ENCODE data around the gene CCDC171.
"Not testable (repeated sequence)": the region's sequence is repeated elsewhere in the genome, so short reads cannot be mapped to it uniquely, and the experiment has no call there.

The CCDC171 gene

DNA sequence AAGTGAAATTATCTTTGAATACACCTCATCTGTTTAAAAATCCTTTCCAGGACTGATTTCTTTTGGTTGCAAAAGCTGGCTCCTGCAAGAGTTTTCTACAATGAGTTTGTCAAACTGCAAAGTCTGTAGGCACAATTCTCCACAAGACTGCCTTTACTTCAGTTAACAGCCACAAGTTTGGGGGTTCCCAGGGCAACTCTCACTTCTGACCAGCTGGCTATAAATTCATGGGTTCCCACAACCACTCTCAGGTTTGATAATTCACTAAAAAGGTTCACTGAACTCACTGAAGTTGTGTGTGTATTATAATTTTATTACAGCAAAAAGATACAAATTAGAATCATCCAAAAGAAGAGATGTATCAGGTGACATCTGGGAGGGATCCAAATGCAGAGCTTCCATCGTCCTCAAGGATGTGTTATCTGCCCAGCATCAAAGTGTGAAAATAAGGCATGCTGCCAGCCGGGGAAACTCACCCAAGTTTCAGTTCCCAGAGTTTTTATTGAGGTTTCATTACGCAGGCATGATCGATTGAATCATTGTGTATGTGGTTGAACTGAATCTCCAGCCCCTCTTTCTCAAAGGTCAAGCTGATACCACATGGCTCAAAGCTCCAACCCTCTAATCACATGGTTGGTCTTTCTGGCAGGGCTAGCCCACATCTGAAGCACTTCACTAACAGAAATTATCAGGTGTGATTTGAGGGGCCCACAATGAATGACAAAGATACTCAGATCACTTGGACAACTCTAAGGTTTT lies 23.1 kb upstream of the CCDC171 start:
- H3K27ac Mint-ChIP-seq: no peak overlapping the region
- no peak overlapping the region for H3K4me3 Mint-ChIP-seq
- H3K9me3 Mint-ChIP-seq: no peaks in the 10 kb centered on the region
- no peaks in the 10 kb centered on the region for H3K36me3 Mint-ChIP-seq (ENCODE audit: low read depth)
- H3K4me1 Mint-ChIP-seq (ENCODE audit: low read depth): no peaks in the 10 kb centered on the region
- no peaks in the 10 kb centered on the region for H3K27me3 Mint-ChIP-seq (ENCODE audit: low read depth)

DNA sequence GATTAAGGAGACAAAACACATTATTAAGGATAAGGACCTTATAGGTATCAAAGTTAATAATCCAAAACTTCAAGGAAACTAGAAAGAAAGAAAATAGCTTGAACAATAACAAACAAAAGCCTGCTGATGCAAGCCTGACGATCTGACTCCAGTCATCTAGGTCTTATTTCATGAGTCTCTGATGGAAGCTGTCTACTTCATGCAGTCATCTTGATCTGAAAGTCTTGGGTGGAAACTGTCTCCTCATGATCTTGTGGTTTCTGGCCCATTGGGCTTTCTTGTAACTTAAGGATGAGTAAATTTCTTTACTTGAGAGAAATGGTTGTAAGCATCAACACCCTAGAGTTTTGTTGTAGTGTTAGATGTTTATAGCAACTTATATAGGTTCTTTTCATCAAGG lies 21.5 kb upstream of the CCDC171 start:
- Mint-ChIP-seq H3K27me3 (ENCODE audit: low read depth) (no peaks in the 10 kb centered on the region), H3K4me1 (ENCODE audit: low read depth) (no peaks in the 10 kb centered on the region), H3K9me3 (no peaks in the 10 kb centered on the region), H3K36me3 (ENCODE audit: low read depth) (no peaks in the 10 kb centered on the region), H3K27ac (no peak overlapping the region), H3K4me3 (no peak overlapping the region)

DNA sequence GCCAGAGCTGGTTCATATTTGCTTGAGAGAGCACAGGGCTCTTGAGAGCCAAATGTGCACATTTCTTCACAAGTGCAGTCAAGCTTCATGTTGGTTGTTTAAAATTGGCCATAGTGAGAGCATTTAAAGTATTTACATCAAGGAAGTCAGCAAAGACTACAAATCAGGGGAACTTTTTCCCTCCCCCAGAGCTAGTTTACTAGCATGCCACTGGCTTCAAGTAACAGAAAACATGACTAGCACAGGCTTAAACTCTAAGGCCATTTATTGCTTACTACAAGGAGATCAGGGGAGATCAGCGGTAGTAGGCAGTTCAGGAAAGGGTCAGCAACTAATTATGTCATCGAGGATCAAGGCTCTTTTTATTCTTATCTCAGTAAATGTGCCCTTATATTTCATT lies 11.0 kb upstream of the CCDC171 start:
- no peak overlapping the region for H3K27ac Mint-ChIP-seq
- H3K36me3 Mint-ChIP-seq (ENCODE audit: low read depth): no peaks in the 10 kb centered on the region

DNA sequence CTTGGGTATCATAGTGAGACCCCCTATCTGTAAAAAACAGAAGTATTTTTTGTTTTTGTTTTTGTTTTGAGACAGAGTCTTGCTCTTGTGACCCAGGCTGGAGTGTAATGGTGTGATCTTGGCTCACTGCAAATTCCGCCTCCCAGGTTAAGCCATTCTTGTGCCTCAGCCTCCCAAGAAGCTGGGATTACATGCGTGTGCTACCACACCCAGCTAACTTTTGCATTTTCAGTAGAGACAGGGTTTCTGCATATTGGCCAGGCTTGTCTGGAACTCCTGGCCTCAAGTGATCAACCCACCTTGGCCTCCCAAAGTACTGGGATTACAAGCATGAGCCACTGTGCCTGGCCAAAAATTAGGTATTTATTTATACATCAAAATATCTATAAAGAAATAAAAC lies 10.2 kb upstream of the CCDC171 start:
- no peaks in the 10 kb centered on the region for H3K9me3 Mint-ChIP-seq
- no peak overlapping the region for H3K27ac Mint-ChIP-seq
- H3K4me1 Mint-ChIP-seq (ENCODE audit: low read depth): no peaks in the 10 kb centered on the region
- peaks cover 14% of the 10 kb centered on the region for H3K27me3 Mint-ChIP-seq (ENCODE audit: low read depth)
- H3K36me3 Mint-ChIP-seq (ENCODE audit: low read depth): no peaks in the 10 kb centered on the region
- no peak overlapping the region for H3K4me3 Mint-ChIP-seq

More for the DNA sequence above, 11.0 kb upstream of the CCDC171 start:
- H3K27me3 Mint-ChIP-seq (ENCODE audit: low read depth): peaks cover 14% of the 10 kb centered on the region
- no peaks in the 10 kb centered on the region for H3K9me3 Mint-ChIP-seq
- H3K4me3 Mint-ChIP-seq: no peak overlapping the region
- no peaks in the 10 kb centered on the region for H3K4me1 Mint-ChIP-seq (ENCODE audit: low read depth)

DNA sequence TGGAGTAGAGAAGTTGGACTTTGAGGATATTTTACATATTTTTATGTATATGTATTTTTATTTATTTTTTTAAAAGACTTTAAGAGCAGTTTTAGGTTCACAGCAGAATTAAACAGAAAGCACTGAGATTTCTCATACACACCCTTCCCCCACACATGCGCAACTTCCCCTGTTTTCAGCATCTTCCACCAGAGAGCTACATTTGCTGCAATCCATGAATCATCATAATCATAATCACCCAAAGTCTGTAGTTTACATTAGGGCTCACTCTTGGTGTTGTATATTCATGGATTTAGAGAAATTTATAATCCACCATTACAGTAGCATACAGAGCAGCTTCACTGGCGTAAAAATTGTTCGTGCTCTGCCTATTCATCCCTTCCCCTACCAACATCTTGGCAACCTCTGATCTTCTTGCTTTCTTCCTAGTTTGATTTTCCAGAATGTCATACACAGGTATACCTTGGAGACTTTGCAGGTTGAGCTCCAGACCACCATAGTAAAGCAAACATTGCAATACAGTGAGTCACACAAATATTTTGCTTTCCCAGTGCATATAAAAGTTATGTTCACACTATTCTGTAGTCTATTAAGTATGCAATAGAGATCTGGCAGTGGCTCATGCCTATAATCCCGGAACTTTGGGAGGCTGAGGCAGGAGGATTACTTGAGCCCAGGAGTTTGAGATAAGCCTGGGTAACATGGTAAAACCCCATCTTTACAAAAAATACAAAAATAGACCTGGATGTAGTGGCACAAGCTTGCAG lies 9.6 kb upstream of the CCDC171 start:
- Mint-ChIP-seq H3K36me3 (ENCODE audit: low read depth) (no peaks in the 10 kb centered on the region), H3K9me3 (no peaks in the 10 kb centered on the region), H3K27me3 (ENCODE audit: low read depth) (peaks cover 14% of the 10 kb centered on the region), H3K4me3 (no peak overlapping the region), H3K27ac (no peak overlapping the region), H3K4me1 (ENCODE audit: low read depth) (no peaks in the 10 kb centered on the region)

DNA sequence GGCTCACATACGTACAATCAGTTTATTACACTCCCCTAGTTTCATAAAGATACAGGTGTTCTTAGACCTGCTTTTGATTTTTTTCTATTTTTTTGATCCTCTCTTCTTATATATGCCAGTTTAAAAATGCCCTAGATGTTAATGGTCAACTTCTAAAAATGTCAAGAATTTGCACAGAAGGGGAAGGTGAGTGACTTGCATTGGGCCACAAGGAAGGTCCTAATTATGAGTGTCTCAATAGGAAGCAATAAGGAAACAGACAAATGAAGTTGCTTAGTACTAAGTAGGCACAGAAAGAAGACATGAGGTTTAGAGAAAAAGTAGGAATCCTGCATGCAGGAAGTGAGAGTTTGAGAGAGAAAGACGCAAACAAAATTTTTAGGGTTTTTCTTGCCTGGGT lies 3.2 kb upstream of the CCDC171 start:
- H3K27me3 Mint-ChIP-seq (ENCODE audit: low read depth): peaks cover 25% of the 10 kb centered on the region
- H3K4me1 Mint-ChIP-seq (ENCODE audit: low read depth): peaks cover 7% of the 10 kb centered on the region
- no peaks in the 10 kb centered on the region for H3K9me3 Mint-ChIP-seq
- no peak overlapping the region for H3K4me3 Mint-ChIP-seq
- H3K36me3 Mint-ChIP-seq (ENCODE audit: low read depth): no peaks in the 10 kb centered on the region
- no peak overlapping the region for H3K27ac Mint-ChIP-seq

DNA sequence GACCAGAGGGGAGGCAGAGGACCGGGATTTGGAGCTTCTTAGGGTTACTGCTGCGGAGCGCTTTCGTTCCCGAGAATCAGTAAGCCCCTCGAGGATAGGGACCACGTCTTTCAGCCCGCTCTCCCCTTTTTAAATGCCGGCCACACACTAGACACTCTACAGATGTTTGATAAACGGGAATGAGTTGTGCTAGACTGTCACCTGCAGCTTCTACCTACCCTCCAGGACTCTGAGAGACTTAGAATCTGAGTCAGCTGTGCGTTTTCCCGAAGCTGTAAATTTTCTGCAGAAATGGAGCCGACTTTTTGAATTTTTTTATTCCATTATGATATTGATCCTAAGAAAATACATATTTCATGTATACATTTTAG lies 670 bp downstream of the CCDC171 start:
- Mint-ChIP-seq H3K27me3 (ENCODE audit: low read depth) (peaks cover 33% of the 10 kb centered on the region), H3K9me3 (no peaks in the 10 kb centered on the region), H3K27ac (no peak overlapping the region), H3K4me3 (peak overlapping the region; percentile 94), H3K36me3 (ENCODE audit: low read depth) (no peaks in the 10 kb centered on the region), H3K4me1 (ENCODE audit: low read depth) (peaks cover 7% of the 10 kb centered on the region)

DNA sequence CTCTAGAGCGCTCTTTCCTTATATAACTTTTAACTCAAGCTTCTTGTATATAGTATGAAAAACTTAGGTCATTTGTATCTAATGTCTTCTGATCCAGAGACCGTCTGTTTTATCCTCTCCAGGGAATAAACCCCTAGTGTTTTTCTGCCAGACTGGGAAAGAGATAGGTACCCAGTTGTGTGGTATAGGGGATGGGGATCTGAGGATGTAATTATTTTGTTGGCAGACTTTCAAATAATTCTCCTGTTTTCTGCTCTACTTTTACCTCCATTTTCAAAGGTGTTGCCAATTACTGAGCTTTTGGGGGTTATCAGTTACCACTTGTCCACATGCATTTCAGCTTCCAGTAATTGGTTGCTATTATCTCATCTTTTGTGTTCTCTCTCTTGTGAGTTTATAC lies 17.9 kb downstream of the CCDC171 start:
- H3K9me3 Mint-ChIP-seq: no peaks in the 10 kb centered on the region

DNA sequence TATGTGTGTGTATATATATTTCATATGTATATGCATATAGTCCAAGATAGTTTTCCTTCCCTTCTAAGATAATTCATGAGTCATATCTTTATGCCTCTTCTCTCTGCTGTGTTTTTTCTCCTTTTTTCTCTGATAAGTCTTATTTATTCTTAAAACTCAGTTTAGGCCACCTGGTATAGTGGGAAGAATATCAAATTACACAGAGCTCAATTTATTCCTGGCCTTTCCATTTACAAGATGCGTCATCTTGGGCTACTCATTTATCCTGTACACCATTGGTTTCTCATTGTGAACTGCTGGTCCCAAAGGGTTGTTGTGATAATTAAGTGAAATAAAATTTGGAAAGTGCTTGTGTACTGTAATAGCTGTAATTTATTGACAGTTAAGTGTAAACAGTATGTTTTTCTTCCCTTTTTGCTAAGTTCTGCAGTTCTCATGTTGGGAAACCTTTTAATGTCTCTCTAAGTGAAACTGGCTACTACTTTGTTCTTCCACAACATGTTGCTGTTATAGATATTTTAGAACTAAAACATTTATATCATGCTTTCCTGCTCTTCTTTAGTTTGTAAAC lies 19.4 kb downstream of the CCDC171 start:
- H3K27me3 Mint-ChIP-seq (ENCODE audit: low read depth): no peaks in the 10 kb centered on the region
- H3K36me3 Mint-ChIP-seq (ENCODE audit: low read depth): no peaks in the 10 kb centered on the region
- H3K4me1 Mint-ChIP-seq (ENCODE audit: low read depth): no peaks in the 10 kb centered on the region
- H3K9me3 Mint-ChIP-seq: no peaks in the 10 kb centered on the region
- no peak overlapping the region for H3K4me3 Mint-ChIP-seq
- no peak overlapping the region for H3K27ac Mint-ChIP-seq

More for the DNA sequence above, 17.9 kb downstream of the CCDC171 start:
- Mint-ChIP-seq H3K27ac (no peak overlapping the region), H3K4me1 (ENCODE audit: low read depth) (no peaks in the 10 kb centered on the region), H3K36me3 (ENCODE audit: low read depth) (no peaks in the 10 kb centered on the region), H3K27me3 (ENCODE audit: low read depth) (no peaks in the 10 kb centered on the region), H3K4me3 (no peak overlapping the region)

DNA sequence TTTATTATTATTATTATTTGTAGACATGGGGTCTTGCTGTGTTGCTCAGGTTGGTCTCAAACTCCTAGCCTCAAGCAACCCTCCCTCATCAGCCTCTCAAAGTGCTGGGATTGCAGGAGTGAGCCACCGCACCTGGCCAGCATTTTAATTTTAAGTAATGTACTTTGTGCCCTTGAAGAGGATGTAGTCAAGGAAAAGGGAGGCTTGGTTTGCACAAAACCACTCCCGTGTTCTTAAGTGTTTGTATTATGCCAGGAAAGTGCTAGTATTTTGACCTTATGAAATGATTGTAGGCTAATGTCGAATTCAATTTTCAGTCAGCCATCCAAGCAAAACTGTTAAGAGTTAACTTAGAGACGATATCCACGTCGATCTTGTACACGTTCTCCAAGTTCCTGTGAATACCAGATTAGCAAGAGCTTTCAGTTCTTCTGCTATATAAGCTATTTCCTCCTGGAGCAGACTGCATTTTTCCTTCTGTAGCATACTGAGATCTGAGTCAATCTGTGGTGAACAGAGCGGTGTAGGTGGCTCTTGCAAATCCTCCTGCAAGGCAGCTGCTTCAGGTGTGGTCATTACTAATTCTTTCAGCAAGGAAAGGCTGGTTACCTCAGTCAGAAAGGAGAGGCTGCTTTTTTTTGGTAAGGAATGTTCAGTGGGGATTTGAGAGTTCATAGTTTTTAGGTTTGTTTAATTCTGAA lies 23.7 kb downstream of the CCDC171 start:
- Mint-ChIP-seq H3K4me3 (no peak overlapping the region), H3K4me1 (ENCODE audit: low read depth) (no peaks in the 10 kb centered on the region), H3K9me3 (no peaks in the 10 kb centered on the region), H3K27me3 (ENCODE audit: low read depth) (no peaks in the 10 kb centered on the region), H3K36me3 (ENCODE audit: low read depth) (no peaks in the 10 kb centered on the region), H3K27ac (no peak overlapping the region)

DNA sequence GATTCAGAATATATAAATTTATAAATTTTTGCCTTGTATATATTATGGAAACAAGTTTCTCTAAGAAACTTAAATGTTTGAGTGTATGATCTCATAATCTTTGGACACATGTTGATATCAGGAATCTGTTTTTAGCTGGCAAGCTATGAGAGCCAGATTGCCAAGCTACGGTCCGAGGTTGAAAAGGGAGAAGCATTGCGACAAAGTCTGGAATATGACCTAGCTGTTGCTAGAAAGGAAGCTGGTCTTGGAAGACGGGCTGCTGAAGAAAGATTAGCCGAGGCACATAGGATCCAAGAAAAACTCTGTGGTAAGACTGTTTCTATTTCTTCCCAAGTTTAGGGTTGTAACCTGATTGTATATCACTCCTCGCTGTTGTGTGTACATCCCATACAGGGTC lies 25.9 kb downstream of the CCDC171 start:
- Mint-ChIP-seq H3K36me3 (ENCODE audit: low read depth) (no peaks in the 10 kb centered on the region), H3K4me3 (no peak overlapping the region), H3K9me3 (no peaks in the 10 kb centered on the region), H3K27ac (no peak overlapping the region), H3K4me1 (ENCODE audit: low read depth) (no peaks in the 10 kb centered on the region), H3K27me3 (ENCODE audit: low read depth) (no peaks in the 10 kb centered on the region)

DNA sequence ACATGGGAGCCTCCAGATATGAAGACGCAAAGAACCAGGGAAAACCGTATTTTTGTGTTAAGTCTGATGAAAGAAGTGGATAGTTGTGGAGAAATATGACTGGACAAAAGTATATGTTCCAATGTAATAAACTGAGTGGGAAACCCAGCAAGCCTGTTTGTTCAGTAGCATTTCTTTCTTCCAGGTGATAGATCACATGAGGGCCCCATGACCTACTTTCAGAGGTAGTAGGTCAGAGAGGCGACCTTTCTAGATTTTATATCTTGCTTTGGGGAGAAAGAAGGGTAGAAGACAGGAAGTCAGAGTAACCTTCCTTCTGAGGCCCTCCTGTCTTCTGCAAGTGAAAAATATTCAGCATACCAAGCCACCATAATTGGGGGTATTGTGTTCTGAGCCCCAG lies 31.5 kb downstream of the CCDC171 start:
- Mint-ChIP-seq H3K4me3 (no peak overlapping the region), H3K27ac (no peak overlapping the region), H3K9me3 (no peaks in the 10 kb centered on the region), H3K27me3 (ENCODE audit: low read depth) (no peaks in the 10 kb centered on the region), H3K4me1 (ENCODE audit: low read depth) (no peaks in the 10 kb centered on the region), H3K36me3 (ENCODE audit: low read depth) (no peaks in the 10 kb centered on the region)

DNA sequence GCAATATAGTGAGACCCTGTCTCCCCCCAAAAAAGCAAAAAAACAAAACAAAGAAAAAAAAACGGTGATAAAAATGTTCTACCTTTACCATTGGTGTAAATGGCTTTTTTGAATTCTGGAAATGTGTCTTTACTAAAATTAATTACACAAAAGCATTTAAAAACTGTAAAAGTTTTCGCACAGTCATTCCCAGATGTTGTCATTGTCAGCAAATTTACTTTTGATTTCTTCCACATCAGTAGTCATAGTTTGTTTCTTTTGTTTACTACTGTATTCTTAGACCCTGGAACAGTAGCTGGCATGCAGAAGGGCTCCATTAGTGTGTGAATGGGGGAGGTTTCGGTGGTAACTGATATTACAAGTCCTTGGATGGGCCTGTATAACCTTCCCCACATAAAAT lies 39.5 kb downstream of the CCDC171 start:
- H3K27ac Mint-ChIP-seq: no peak overlapping the region
- no peaks in the 10 kb centered on the region for H3K27me3 Mint-ChIP-seq (ENCODE audit: low read depth)
- H3K4me1 Mint-ChIP-seq (ENCODE audit: low read depth): no peaks in the 10 kb centered on the region
- H3K9me3 Mint-ChIP-seq: peaks cover 4% of the 10 kb centered on the region
- no peak overlapping the region for H3K4me3 Mint-ChIP-seq
- peaks cover 2% of the 10 kb centered on the region for H3K36me3 Mint-ChIP-seq (ENCODE audit: low read depth)

DNA sequence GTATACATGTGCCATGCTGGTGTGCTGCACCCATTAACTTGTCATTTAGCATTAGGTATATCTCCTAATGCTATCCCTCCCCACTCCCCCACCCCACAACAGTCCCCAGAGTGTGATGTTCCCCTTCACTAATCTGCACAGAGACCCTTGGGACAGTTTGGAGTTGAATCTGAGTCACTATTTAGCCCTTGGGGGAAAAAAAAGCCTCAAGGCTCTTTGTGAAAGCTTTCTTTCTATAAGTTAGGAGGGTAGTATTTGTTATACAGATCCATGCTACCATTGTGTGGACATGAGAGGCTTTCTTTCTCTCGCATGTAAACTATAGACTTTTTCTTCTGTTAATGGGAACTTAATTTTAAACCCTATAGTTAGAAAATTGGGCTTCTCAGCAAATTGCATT lies 40.1 kb downstream of the CCDC171 start:
- H3K27ac Mint-ChIP-seq; H3K4me1 Mint-ChIP-seq (ENCODE audit: low read depth); H3K27me3 Mint-ChIP-seq (ENCODE audit: low read depth); H3K4me3 Mint-ChIP-seq; H3K36me3 Mint-ChIP-seq (ENCODE audit: low read depth); H3K9me3 Mint-ChIP-seq: not testable (repeated sequence)

Measured in T-helper 1 cell treated with Interleukin-12 subunit alpha and Interleukin-12 subunit beta and Interleukin-4 antibody, amounts not matched to agents 30 μg/mL and 1 μg/mL, for 36 hours (primary cell).